ENCODE data around the gene DUS1L.

The DUS1L gene

DNA sequence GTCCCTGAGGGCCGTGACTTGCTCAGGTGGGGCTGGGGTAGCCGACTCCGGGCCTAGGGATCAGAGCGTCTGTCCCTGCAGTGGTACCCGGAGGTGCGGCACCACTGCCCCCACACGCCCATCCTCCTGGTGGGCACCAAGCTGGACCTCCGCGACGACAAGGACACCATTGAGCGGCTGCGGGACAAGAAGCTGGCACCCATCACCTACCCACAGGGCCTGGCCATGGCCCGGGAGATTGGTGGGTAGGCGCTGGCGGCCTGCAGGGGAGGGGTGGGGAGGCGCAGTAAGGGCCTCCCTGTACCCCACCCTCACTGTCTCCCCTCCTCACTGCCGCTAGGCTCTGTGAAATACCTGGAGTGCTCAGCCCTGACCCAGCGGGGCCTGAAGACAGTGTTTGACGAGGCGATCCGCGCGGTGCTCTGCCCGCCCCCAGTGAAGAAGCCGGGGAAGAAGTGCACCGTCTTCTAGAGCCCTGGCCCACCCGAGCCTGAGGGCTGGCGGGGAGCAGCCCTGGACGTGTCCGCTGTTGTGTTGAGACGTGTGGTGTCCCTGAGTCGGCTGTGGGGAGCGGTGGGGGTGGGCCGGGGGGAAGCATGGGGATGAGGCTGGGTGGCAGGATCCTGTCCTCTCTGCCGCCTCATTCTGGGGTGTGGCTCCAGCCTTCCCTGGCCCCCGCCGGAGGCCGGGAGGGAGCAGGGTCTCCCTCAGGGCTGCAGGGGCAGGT is 32.1 kb downstream of the DUS1L start:
- in situ Hi-C loops (cut with MboI; ENCODE audit: low pct_unique_long_range_greater_than_20kb, low sequenced_read_pairs): no loop called here
- DNase-seq: no peak

DNA sequence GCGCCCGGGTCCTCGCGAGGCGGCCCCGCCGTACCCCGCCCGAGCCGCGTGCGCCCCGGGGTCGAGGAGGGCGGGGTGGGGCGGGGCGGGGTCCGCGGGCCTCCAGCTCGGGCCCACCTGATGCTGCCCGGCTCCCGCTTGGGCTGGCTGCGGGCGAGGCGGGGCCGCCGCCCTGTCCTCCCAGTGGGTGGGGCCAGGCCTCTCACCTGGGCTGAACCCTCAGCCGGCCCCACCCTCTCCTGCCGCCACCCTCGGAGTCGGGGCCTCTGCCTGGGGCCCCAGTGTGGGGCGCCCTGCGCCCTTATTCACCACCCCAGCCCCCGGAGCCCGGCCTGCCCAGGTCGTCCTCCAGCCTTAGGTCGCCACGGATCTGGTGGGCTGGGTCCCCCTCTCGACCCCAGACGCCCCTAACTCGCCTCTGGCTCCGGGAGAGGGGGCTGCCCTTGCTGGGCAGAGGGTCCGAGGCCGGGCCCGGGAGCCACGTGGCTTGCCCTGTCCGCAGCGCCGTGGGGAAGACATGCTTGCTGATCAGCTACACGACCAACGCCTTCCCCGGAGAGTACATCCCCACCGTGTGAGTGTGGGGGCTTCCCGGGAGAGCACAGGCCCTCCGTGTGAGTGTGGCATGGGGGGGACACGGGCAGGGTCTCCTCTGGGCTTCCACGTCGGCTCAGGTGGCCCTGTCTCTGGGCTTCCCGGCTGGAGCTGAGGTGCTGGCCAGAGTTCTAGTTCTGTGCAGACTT is 33.5 kb downstream of the DUS1L start:
- in situ Hi-C loops (cut with MboI; ENCODE audit: low pct_unique_long_range_greater_than_20kb, low sequenced_read_pairs): no loop called here
- DNase-seq: peak; percentile 35

DNA sequence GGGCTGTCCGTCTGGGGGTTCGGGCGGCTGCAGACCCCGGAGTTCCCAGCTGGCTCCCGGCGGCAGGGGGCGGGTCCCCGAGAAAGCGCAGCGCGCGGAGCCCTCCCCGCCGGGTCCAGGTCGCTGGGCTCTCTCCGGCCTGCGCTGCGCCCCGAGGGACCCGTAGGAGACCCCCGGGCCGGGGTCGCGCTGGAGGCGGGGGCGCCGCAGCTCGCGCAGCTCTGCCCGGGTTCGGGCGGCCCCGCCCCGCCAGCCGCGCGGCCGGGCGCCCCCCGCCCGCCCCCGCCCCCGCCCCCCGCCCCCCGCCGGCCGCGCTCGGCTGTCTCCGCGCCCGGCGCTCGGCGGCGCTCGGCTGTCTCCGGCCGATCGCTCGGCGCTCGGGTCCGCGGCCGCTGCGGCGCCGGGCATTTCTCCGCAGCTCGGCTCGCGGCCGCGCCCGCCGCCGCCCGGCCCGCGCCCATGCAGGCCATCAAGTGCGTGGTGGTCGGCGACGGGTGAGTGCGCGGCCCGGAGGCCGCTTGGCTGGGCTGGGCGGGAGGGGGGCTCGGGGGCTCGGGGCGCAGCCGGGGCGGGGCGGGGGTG is 34.2 kb downstream of the DUS1L start, which contains the start of gene RAC3:
Gene RAC3 (plus strand): TSS at position 376 of the 582 bp plus-strand sequence. CDS start 84 bp downstream, at position 460.
- in situ Hi-C loops (cut with MboI; ENCODE audit: low pct_unique_long_range_greater_than_20kb, low sequenced_read_pairs): no loop called here
- no peak for DNase-seq

DNA sequence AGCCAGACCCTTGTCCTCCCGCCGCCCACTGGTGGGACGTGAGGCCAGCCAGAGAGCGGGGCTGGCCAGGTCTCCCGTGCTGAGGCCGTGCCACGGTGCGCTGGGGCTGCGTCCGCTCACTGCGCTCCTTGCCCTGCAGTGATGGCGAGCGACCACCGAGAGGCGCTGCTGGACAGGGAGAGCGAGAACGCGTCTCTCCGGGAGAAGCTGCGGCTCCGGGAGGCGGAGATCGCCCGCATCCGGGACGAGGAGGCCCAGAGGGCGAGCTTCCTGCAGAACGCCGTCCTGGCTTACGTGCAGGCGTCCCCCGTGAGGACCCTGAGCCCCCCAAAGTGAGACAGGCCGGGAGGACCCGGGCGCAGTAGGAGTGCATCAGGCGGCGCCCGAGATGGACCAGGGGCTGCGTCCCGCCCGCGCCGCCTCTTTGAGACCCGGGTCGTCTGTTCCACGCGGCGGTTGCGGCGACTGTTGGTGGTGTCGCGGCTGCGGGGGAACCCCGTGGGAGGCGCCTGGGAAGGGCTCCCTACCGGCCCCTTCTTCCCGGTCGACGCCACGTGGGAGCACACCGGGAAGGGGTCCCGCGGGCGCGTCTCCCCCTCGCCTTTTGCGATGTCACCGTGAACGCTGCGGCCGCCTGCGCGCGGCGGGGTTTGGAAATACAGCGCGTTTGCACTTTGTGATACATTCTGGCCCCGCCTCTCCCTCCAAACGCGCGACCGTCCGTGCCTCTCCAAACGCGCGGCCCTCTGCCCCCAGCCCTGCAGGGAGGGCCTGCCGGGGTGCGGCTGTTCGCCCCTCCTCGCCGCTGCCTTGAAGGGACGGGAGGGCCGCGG is 34.9 kb downstream of the DUS1L start:
- DNase-seq: peak; percentile 86
- in situ Hi-C loops (cut with MboI; ENCODE audit: low pct_unique_long_range_greater_than_20kb, low sequenced_read_pairs): no loop called here

DNA sequence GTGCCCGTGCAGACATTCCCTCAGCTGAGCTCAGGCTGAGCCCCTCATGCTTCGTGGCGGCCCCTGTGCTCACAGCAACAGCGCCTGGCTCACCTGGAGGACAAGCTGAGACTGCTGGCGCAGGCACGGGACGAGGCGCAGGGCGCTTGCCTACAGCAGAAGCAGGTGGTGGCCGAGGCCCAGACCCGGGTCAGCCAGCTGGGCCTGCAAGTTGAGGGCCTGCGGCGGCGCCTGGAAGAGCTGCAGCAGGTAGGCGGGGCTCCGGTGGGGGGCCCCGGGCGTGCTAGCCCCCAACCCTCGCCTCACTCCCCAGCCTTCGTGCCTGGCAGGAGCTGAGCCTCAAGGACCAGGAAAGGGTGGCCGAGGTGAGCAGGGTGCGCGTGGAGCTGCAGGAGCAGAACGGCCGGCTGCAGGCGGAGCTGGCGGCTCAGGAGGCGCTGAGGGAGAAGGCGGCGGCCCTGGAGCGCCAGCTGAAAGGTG is 35.6 kb downstream of the DUS1L start:
- DNase-seq: no peak
- in situ Hi-C loops (cut with MboI; ENCODE audit: low pct_unique_long_range_greater_than_20kb, low sequenced_read_pairs): no loop called here

DNA sequence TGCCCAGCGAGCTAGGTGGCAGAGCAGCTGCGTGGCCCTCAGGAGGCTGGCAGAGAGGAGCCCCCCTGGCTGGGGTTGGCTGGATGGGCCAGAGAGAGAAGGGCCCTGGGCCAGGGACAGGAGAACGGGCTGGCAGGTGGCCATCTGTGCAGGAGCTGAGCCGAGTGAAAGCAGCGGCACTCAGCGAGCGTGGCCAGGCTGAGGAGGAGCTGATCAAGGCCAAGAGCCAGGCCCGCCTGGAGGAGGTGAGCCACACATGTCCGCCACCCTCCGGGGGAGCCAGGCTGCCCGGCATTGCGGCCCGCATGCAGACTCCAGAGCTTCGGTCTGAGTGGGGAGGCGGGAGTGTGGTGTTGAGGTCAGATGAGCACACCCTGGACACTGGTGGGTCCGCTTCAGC is 36.2 kb downstream of the DUS1L start:
- no peak for DNase-seq
- in situ Hi-C loops (cut with MboI; ENCODE audit: low pct_unique_long_range_greater_than_20kb, low sequenced_read_pairs): no loop called here

DNA sequence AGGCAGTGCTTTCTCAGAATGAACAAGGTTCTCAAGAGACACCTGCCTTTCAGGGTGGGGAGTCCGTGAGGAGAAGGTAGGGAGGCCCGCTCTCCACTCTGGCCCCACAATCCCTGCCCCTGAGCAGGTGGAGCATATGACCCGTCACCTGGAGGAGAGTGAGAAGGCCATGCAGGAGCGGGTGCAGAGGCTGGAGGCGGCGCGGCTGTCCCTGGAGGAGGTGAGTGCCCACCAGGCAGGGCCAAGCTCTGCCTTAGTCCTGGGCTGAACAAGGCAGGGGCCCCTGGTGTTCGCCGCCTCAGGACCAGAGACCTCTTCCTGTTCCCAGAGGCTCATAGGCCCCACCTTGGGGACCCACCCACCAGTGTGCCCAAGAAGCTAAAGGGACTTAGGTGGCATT is 36.6 kb downstream of the DUS1L start:
- in situ Hi-C loops (cut with MboI; ENCODE audit: low pct_unique_long_range_greater_than_20kb, low sequenced_read_pairs): no loop called here
- DNase-seq: no peak

DNA sequence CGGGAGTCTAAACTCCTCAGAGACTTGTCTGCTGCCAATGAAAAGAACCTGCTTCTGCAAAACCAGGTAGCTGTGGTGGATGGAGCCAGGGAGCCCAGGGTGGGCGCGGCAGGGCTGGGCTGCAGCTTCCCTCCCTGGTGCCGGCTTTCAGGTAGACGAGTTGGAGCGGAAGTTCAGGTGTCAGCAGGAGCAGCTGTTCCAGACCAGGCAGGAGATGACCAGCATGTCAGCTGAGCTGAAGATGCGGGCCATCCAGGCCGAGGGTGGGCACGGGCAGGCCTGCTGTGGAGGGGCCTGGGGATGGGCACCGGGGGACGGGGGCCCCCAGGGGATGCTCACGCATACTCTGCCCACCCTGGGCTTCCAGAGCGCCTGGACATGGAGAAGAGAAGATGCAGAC is 37.4 kb downstream of the DUS1L start:
- DNase-seq: no peak
- in situ Hi-C loops (cut with MboI; ENCODE audit: low pct_unique_long_range_greater_than_20kb, low sequenced_read_pairs): no loop called here

DNA sequence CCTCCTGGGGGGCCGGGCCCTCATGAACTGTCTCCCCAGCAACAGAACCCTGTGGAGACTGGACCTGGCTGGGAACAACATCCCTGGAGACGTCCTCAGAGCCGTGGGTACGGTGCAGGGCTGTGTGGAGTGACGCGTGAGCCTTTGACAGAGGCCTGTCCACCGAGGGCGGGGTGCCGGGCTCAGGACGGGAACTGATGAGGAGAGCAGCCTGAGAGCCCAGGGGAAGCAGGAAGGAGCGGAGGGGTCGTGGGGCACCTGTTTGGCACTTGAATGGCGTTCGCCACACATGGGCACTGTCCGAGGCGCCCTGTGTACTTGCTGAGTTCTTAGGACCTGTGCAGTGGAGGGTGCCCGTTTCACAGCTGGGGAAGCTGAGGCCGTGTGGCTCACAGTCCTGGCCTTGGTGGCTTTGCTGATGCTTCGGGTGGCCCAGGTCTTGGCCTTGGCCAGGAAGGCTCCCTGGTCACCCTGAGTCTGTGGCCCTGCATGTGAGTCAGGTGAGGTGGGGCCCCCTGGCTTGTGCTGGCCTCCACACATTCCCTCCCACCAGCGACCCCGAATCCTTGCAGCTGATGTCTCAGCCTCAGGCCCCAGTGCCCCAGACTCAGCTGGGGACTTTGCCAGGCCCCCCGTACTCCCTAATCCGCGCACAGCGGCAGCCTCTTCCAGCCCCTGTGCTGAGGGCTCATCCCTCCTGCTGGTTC is 40.0 kb downstream of the DUS1L start:
- no peak for DNase-seq
- in situ Hi-C loops (cut with MboI; ENCODE audit: low pct_unique_long_range_greater_than_20kb, low sequenced_read_pairs): no loop called here

DNA sequence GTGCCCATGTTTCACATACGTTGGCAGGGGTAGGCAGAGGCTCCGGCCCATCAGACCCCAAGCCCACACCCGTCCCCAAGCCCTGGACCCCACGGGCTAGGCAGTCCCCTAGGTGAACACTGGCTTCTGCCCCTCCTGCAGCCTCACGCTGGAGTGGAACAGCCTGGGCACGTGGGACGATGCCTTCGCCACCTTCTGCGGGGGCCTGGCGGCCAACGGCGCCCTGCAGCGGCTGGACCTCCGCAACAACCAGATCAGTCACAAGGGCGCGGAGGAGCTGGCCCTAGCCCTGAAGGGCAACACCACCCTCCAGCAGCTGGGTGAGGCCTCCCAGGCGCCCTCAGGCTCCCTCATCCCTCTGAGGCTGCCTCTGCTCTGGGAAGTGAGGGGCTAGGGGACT is 40.7 kb downstream of the DUS1L start:
- in situ Hi-C loops (cut with MboI; ENCODE audit: low pct_unique_long_range_greater_than_20kb, low sequenced_read_pairs): no loop called here

DNA sequence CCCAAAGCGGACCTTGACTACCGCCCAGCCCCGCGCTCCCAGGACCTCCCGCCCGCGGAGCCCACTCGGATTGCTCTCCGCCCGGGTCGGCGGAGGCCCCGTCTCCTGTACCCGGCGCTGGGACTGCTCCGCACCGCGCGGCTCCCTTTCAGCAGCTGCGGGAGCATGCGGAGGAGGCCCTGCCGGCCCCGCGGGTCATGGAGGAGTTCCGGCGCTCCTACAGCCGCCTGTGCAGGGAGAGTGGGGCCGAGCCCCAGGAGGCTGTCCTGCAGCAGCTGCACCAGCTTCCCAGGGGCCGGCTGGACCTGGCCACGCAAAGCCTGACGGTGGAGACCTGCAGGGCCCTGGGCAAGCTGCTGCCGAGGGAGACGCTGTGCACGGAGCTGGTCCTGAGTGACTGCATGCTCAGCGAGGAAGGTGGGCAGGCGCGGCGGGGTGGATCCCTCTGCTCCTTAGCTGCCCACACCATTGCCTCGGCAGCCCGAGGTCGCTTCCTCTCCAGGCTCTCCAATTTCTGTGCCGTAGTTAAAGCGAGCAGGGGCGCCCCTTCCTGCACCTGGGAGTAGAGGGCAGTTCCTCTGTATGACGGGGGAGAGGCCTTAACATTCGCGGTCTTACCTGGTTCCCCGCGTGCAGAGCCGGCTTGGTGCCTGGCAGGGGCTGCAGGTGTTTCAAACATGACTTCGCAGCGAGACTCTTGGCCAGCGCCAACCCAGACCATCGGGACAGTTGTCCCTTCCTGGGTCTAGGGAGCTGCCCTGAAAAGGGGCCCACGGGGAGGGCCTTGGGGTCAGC is 42.0 kb downstream of the DUS1L start:
- in situ Hi-C loops (cut with MboI; ENCODE audit: low pct_unique_long_range_greater_than_20kb, low sequenced_read_pairs): no loop called here
- peak; percentile 52 for DNase-seq

More for the DNA sequence above, 40.7 kb downstream of the DUS1L start:
- DNase-seq: no peak

DNA sequence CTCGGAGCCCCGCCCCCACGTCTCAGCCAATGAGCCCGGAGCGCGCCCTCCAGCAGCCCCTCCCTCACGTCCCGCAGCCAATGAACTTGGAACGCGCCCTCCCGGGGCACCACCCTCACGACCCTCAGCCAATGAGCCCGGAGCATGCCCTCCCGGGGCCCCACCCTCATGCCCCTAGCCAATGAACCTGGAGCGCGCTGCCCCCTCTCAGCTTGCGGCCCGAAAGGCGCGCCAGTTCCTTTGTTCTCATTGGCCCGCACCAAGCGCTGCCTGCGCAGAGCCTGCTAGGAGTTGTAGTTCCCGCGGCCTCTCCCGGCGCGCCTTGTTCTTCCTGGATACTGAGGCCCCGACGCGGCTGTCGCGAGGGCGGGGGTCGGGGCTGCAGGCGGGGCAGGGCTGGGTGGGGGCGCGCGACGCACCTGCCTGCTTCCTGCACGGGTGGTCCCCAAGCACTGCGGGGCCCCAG is 42.6 kb downstream of the DUS1L start, which contains the start of gene LRRC45:
Gene LRRC45 (plus strand): TSS at position 325 of the 466 bp plus-strand sequence. CDS start 339 bp downstream, outside the sequence.
- in situ Hi-C loops (cut with MboI; ENCODE audit: low pct_unique_long_range_greater_than_20kb, low sequenced_read_pairs): no loop called here
- peak; percentile 100 for DNase-seq

DNA sequence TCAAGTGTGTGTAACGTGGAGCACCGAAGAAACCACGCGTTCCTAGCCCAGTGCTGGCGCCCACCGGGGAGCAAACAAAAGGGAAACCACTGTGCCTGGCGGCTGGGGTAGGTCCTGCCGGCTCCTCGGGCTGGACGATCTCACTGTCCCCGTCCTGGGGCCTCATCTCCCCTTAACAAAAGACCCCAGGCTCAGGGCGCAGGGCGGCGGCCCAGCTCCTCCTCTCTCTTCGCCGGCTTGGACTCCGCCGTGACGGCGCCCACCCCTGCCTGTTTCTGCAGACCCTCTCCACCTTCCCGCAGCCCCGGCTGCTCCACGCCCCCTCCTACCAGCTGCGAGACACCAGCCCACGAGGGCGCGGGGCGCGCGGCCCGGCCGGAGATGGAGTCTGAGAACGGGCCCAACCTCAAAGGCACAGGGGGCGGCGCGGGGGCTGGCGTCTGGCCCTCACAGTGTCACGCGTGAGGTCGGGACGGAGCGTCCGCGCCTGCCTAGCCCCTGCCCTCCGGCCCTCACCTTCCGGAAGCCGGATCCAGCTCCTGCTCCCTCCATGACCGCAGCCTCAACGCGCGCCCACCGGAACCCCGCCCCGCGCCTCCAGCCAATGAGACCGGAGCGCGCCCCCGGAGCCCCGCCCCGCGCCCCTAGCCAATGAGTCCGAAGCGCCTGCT is 43.2 kb downstream of the DUS1L start, which contains the start of gene CENPX:
Gene CENPX (minus strand): TSS at position 569 of the 671 bp plus-strand sequence. CDS start 17 bp downstream, at position 552.
- in situ Hi-C loops (cut with MboI; ENCODE audit: low pct_unique_long_range_greater_than_20kb, low sequenced_read_pairs): no loop called here
- no peak for DNase-seq

DNA sequence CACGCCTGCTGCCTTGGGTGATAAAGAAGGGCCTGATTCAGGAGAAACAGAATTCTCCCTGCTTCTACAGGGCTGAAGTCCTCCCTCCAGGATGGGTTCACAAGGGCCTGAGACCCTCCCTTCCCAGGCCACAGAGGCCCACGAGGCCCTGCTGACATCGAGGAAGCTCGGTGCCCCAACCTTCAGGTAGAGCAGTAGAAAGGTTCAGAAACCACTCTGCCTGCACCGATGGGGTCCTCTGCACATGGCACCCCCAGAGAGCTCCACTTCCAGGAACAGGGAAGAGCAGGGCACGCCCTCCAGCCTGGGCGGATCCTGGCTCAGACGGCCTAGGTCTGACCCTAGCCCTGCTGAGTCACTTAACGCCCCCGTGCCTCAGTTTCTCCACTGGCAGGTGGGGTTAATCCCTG is 43.7 kb downstream of the DUS1L start:
- no peak for DNase-seq
- in situ Hi-C loops (cut with MboI; ENCODE audit: low pct_unique_long_range_greater_than_20kb, low sequenced_read_pairs): no loop called here

DNA sequence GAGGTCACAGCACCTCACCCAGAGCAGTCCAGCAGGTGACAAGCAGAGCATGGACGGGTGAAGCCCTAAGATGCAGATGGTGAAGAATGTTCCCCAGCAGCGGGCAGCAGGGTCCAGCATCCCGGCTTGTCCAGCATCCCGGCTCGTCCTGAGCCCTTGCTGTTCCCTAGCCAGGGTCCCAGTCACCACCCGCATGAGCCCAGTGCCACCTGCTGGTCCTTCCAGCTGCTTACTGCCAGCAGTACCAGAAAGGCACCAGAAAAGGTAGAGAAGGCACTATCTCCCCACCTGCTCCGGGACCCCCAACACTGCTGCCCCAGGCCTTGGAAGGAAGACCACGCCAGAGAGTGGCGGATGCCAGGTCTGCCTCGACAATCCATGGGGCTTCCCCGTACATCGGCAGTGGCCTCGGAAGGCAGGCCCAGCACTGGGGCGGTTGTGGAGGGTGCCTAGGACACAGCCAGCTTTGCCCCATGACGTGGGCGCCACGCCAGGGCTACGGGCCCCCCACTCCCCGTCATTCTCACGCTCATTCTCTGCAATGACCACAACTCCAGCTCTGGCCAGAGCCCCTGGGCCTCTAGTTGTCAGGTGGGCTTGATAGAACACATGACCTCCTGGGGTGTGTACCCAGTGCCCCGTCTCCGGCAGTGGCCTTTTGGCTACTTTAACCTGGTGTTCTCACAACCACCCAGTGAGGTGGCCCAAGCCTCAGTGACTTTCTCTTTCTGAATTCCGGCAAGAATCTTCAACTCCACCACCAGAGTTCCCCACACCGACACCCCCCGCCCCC is 44.3 kb downstream of the DUS1L start:
- in situ Hi-C loops (cut with MboI; ENCODE audit: low pct_unique_long_range_greater_than_20kb, low sequenced_read_pairs): no loop called here

DNA sequence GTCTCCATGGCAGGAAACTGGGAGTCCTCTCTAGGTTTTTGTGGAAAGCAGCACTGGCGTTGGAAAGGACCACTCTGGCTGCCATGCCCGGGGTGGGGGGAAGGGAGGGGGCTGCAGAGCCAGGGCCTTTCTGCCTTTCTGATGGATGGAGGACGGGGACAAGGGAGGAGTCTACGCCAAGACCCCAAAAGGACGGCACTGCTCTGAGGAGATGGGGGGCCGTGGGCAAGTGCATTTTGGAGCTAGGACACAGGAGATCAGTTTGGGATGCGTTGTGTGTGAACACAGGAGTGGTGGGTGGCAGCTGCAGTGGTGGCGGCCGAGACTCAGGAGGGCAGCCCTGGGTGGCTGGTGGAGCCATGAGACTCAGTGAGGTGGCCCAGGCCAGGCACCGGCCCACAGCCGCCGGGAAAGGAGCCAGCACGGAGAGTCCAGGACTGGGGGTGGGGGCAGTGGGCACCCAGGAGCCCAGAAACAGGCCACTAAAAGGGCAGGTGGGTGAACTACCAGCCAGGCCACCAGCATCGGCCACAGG is 45.0 kb downstream of the DUS1L start:
- DNase-seq: no peak
- in situ Hi-C loops (cut with MboI; ENCODE audit: low pct_unique_long_range_greater_than_20kb, low sequenced_read_pairs): no loop called here

More for the DNA sequence above, 44.3 kb downstream of the DUS1L start:
- DNase-seq: peak; percentile 57
